ENCODE results near the gene UBASH3B. TPM values are rescaled to one million over a fixed set of nuclear protein-coding genes. Genes with fewer than 3 reads are reported as not detected.

UBASH3B gene
- total RNA-seq, 1 donor, result 21.4 TPM

DNA sequence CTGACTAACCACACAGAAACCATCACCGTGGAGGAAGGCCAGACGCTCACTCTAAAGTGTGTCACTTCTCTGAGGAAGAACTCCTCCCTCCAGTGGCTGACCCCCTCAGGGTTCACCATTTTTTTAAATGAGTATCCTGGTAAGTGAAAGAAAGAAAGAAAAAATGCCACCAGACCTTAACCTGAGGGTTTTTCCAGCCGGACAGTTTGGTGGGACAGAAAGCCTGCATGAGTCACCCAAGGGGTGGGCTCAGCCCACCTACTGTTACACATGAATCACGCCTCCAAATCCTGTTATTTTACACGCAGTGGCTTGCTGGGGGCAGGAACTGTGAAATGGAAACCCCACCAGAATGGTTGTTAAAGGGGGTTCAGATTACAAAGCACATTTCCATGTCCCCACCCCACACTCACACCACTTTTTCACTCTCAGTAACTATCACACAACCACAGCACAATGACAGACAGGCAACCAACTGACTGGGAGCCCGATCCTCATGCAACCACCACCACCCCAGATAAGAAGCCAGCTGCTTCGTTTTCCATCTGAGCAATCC, 194.6 kb downstream of the UBASH3B start:
- H3K4me2 ChIP-seq (ENCODE audit: insufficient read depth, low read length), result peak overlapping the region; percentile 66
- H4K20me1 ChIP-seq (ENCODE audit: insufficient read depth, low read length), result no peaks in the 10 kb centered on the region
- peak overlapping the region; percentile 42 for H3K27ac ChIP-seq (ENCODE audit: low read depth, low read length)
- H3K36me3 ChIP-seq (ENCODE audit: insufficient read depth, low read length), result no peaks in the 10 kb centered on the region
- peak overlapping the region; percentile 7 for H3K4me3 ChIP-seq (ENCODE audit: insufficient read depth, low read length)
- TF ChIP-seq, protein P1, sequence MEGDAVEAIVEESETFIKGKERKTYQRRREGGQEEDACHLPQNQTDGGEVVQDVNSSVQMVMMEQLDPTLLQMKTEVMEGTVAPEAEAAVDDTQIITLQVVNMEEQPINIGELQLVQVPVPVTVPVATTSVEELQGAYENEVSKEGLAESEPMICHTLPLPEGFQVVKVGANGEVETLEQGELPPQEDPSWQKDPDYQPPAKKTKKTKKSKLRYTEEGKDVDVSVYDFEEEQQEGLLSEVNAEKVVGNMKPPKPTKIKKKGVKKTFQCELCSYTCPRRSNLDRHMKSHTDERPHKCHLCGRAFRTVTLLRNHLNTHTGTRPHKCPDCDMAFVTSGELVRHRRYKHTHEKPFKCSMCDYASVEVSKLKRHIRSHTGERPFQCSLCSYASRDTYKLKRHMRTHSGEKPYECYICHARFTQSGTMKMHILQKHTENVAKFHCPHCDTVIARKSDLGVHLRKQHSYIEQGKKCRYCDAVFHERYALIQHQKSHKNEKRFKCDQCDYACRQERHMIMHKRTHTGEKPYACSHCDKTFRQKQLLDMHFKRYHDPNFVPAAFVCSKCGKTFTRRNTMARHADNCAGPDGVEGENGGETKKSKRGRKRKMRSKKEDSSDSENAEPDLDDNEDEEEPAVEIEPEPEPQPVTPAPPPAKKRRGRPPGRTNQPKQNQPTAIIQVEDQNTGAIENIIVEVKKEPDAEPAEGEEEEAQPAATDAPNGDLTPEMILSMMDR (IDR thresholded peaks at IDR 0.05; ENCODE audit: extremely low read depth, low read depth, low read length), result peak; percentile 27
- H3K27me3 ChIP-seq (ENCODE audit: insufficient read depth, low read length), result no peaks in the 10 kb centered on the region
- no peaks in the 10 kb centered on the region for H3K9me3 ChIP-seq (ENCODE audit: low read depth, low read length)
- H3K79me2 ChIP-seq (ENCODE audit: insufficient read depth, low read length), result no peaks in the 10 kb centered on the region
- H3K4me1 ChIP-seq (ENCODE audit: insufficient read depth, low read length), result peaks cover 12% of the 10 kb centered on the region
- peak overlapping the region; percentile 56 for H2AFZ ChIP-seq (ENCODE audit: low read length)
- peak; percentile 63 for DNase-seq (ENCODE audit: insufficient read length, low spot score, missing footprints)

DNA sequence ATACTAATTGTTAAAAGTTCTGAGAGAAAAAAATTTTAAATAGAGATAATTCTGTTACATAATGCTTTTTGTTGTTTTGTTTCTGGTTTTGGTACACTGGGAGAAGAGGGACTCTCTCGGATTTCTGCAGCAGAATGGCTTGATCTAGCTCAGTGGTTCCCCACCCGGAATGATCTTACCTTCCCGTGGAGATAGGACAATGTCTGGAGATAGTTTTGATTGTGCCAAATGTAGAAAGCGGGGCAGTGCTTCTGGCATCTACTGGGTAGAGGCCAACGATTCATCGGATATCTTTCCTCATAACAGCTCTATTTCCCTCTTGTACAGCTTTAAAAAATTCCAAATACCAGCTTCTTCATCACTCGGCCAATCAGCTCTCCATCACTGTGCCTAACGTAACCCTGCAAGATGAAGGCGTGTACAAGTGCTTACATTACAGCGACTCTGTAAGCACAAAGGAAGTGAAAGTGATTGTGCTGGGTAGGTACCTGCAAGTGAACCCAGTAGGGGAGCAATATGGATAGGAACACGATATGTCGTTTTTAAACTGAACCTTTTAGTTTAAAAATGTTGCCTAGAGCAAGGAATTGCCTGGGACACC, 195.9 kb downstream of the UBASH3B start:
- no peak overlapping the region for H3K4me2 ChIP-seq (ENCODE audit: insufficient read depth, low read length)
- H4K20me1 ChIP-seq (ENCODE audit: insufficient read depth, low read length), result no peaks in the 10 kb centered on the region
- no peak overlapping the region for H3K27ac ChIP-seq (ENCODE audit: low read depth, low read length)
- DNase-seq (ENCODE audit: insufficient read length, low spot score, missing footprints), result no peak
- TF ChIP-seq, protein P1 (IDR thresholded peaks at IDR 0.05; ENCODE audit: extremely low read depth, low read depth, low read length), result no peak
- no peaks in the 10 kb centered on the region for H3K79me2 ChIP-seq (ENCODE audit: insufficient read depth, low read length)
- H3K4me1 ChIP-seq (ENCODE audit: insufficient read depth, low read length), result peaks cover 22% of the 10 kb centered on the region
- H3K27me3 ChIP-seq (ENCODE audit: insufficient read depth, low read length), result no peaks in the 10 kb centered on the region
- H3K9me3 ChIP-seq (ENCODE audit: low read depth, low read length), result no peaks in the 10 kb centered on the region
- H3K36me3 ChIP-seq (ENCODE audit: insufficient read depth, low read length), result no peaks in the 10 kb centered on the region
- H3K4me3 ChIP-seq (ENCODE audit: insufficient read depth, low read length), result no peak overlapping the region
- no peak overlapping the region for H2AFZ ChIP-seq (ENCODE audit: low read length)

DNA sequence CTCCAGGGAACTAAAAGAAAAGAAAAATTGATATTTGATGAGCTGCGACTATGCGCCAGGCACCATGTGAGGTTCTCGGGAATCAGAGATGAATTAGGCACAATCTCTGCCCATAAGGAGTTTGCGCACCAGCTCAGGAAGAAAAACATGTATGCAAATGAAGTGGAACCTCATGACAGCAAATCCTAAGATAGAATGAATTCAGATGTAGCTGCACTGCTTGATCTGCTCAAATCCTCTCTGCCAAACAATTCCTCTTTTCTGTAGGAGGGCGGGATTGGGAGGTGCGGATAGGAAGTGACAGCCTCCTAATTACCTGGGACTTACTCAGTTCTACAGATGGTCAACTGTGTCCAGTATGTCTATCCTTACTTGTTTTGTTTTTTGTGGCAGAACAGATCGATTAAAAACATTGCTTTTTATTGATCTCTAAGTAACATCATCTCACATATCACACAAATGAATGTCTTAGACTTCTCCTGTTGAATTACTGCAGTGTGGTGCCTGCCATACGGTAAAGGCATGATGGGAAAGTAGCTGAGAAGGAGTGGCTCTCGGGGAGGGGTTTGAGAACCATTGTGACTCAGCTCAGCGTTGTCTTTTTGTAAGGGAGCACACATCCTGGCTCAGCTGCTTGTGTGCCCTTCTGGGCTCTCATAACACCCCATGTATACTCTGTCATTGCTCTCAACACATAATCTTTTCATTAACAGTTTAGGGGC, 196.7 kb downstream of the UBASH3B start:
- peak; percentile 34 for DNase-seq (ENCODE audit: insufficient read length, low spot score, missing footprints)
- Histone ChIP-seq H2AFZ (ENCODE audit: low read length) (peak overlapping the region; percentile 61), H3K27me3 (ENCODE audit: insufficient read depth, low read length) (no peaks in the 10 kb centered on the region), H3K79me2 (ENCODE audit: insufficient read depth, low read length) (no peaks in the 10 kb centered on the region), H3K9me3 (ENCODE audit: low read depth, low read length) (no peaks in the 10 kb centered on the region), H3K4me2 (ENCODE audit: insufficient read depth, low read length) (no peak overlapping the region), H3K4me1 (ENCODE audit: insufficient read depth, low read length) (peaks cover 25% of the 10 kb centered on the region), H3K4me3 (ENCODE audit: insufficient read depth, low read length) (no peak overlapping the region), H4K20me1 (ENCODE audit: insufficient read depth, low read length) (no peaks in the 10 kb centered on the region), H3K27ac (ENCODE audit: low read depth, low read length) (peak overlapping the region; percentile 0), H3K36me3 (ENCODE audit: insufficient read depth, low read length) (no peaks in the 10 kb centered on the region)
- TF ChIP-seq, protein P1 (IDR thresholded peaks at IDR 0.05; ENCODE audit: extremely low read depth, low read depth, low read length), result no peak

DNA sequence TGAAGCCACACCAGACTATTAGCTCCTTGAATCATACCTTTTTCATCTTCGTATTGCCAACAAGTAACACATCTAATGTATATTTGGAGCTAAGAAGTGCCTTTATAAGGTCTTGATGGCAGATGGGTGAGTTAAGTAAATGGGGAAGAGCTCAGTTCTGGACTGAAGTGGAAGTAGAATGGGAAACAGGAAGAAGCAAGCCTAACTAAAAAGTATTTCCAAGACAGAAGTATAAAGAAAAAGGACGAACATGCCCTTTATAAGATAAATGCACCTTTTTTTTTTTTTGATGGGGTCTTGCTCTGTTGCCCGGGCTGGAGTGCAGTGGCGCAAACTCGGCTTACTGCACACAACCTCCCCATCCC, 197.3 kb downstream of the UBASH3B start:
- Histone ChIP-seq H3K36me3 (ENCODE audit: insufficient read depth, low read length) (no peaks in the 10 kb centered on the region), H3K27me3 (ENCODE audit: insufficient read depth, low read length) (no peaks in the 10 kb centered on the region), H3K79me2 (ENCODE audit: insufficient read depth, low read length) (no peaks in the 10 kb centered on the region), H2AFZ (ENCODE audit: low read length) (peak overlapping the region; percentile 61), H4K20me1 (ENCODE audit: insufficient read depth, low read length) (no peaks in the 10 kb centered on the region), H3K4me1 (ENCODE audit: insufficient read depth, low read length) (peaks cover 25% of the 10 kb centered on the region), H3K27ac (ENCODE audit: low read depth, low read length) (no peak overlapping the region), H3K4me2 (ENCODE audit: insufficient read depth, low read length) (no peak overlapping the region), H3K4me3 (ENCODE audit: insufficient read depth, low read length) (no peak overlapping the region), H3K9me3 (ENCODE audit: low read depth, low read length) (no peaks in the 10 kb centered on the region)
- DNase-seq (ENCODE audit: insufficient read length, low spot score, missing footprints), result no peak
- TF ChIP-seq, protein P1 (IDR thresholded peaks at IDR 0.05; ENCODE audit: extremely low read depth, low read depth, low read length), result no peak

Measured in osteoblast (primary cell).